Activated CD8-positive, alpha-beta memory T cell treated with anti-CD3 and anti-CD28 coated beads, Interleukin-2, amount 50 U/mL, for 1 hour (primary cell): ENCODE data around the gene CNGB1.

Source experiments
- DNase-seq: peaks from one replicate; pipeline ENCODE4 v3.0.0-alpha.2; 2020; ENCODE audit errors: extremely low read depth

The CNGB1 gene

DNA sequence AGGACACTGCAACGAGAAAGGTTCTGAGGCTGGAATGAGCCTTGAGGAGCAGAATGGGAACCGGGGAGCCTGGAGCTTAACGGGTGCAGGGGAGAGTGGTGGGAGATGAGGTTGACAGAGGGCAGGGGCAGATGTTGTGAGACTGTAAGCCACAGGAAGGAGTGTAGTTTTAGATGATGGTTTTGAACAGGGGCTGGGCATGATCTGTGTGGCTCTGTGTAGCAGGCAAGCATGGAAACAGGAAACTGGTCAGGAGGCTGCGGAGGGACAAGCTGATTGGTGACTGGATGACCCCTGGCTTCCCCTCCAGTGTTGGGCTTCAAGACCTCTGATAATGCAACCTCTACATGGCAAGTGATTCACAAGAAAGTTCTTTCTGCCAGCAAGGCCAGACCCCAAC, 1.4 kb upstream of the CNGB1 start:
- DNase-seq, result no peak

GRCh38 chr16:57971848-57972247, 920 bp upstream of the CNGB1 start:
- DNase-seq, result no peak

DNA sequence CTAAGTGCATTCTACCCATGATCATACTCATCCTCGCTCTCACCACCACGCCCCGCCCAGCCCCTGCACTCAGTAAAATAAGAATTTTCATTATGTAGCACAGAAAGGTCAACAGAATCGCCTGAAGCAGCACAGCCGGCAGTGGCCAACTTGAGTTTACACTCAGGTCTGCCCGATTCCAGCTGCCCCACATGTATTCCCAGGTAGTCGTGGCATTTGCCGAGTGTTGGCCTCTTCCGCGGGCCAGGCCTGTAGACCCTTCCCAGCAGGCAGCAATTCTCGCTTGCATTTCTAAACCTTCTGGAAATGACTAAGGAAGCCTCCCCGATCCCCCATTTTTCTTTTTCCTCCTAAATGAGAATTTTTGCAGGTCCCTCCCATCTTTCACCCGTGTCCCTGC, 609 bp downstream of the CNGB1 start:
- DNase-seq, result no peak

- no peak for DNase-seq
Observed at GRCh38 chr16:57969451-57970123, 1.3 kb downstream of the CNGB1 start.

GRCh38 chr16:57967916-57968315, 3.0 kb downstream of the CNGB1 start:
- DNase-seq, result no peak

- no peak for DNase-seq
Observed at GRCh38 chr16:57966986-57967385, 3.9 kb downstream of the CNGB1 start.

- no peak for DNase-seq
Observed at GRCh38 chr16:57966204-57966771, 4.6 kb downstream of the CNGB1 start.

DNA sequence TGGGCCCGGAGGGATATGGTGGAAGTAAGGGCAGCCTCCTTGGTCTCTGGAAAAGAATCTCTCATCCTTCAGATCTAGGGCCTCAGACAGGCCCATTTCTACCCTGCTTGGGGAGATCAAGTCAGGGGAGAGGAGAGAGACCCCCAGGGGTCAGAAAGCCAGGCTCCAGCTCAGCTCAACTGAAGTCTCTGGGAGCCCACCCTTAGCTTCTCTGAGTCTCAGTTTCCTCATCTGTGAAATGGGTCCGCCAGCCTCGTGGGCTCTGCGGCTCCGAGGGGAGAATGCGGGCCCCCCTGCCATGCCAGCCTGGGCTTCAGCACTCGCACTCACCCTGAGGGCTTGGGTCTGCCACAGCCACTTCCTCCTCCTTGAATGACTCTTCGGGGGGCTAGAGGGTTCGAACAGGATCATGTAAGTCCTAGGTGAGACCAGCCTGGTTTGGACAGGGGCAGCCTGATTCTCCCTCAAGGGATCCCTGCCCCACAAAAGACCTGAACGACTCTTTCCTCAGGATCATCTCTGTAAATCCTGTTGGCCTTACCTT, 6.7 kb downstream of the CNGB1 start:
- DNase-seq, result no peak

- DNase-seq, result no peak
Observed at GRCh38 chr16:57962756-57963155, 8.2 kb downstream of the CNGB1 start.

DNA sequence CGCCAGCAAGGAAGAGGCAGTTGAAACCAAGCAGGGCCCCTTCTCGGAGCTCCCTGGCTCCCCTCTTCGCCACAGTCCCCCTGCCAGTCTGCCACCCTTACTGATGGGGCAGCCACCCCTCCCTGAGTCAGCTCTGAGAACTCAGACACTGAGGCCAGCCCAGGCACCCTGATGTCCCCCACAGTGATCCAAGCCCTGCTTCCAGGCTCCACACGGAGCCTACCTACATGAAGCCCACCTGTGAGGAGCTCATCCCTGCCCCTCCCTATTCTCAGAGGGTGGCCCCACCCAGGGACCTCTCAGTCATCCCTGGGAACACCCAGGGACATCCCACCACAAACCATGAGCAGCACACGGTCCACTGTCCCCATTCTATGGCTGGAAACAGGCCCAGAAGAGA, 8.9 kb downstream of the CNGB1 start:
- DNase-seq, result no peak

DNA sequence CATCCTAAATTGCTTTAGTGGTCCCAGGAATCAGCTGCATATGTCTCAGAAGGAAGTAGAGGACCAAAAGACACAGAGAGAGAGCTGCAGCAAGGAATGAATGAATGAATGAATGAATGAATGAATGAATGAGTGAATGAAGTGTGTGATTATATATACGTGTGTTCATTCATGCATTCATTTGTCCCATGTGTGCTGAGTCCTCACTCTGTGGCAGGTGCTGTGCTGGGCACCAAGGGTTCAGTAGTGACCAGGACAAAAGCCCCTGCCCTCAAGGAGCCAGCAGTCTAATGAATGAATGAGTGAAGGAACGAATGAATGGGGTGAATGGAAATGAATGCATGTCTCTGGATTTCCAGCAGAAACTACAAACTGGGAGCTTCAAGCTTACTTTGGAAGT, 9.4 kb downstream of the CNGB1 start:
- DNase-seq, result no peak

- DNase-seq, result no peak
Observed at GRCh38 chr16:57960826-57961472, 10.0 kb downstream of the CNGB1 start.

DNA sequence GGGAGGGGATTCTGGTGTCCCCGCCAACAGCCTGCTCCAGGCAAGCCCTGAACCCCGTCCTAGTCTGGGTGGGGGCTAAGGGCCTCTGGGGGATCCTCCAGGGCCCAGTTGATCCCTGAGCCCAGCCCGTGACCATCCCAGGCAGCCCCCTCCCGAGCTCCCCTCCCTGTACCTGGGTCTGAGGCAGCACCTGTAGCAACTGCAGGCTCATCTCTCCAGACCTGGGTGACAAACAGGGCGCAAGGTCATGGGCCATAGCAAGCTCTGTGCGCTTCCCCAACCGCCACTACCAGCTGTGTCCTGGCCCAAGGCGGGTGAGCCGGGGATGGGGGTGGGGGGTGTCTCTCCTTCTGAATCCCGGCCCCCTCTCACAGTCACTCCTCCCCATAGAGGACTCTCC, 10.6 kb downstream of the CNGB1 start:
- no peak for DNase-seq

- DNase-seq, result no peak
Observed at GRCh38 chr16:57959804-57960203, 11.1 kb downstream of the CNGB1 start.

GRCh38 chr16:57959121-57959520, 11.8 kb downstream of the CNGB1 start:
- DNase-seq, result no peak

GRCh38 chr16:57958544-57958943, 12.4 kb downstream of the CNGB1 start:
- DNase-seq, result no peak

- DNase-seq, result no peak
Observed at GRCh38 chr16:57957673-57958392, 13.1 kb downstream of the CNGB1 start.

DNA sequence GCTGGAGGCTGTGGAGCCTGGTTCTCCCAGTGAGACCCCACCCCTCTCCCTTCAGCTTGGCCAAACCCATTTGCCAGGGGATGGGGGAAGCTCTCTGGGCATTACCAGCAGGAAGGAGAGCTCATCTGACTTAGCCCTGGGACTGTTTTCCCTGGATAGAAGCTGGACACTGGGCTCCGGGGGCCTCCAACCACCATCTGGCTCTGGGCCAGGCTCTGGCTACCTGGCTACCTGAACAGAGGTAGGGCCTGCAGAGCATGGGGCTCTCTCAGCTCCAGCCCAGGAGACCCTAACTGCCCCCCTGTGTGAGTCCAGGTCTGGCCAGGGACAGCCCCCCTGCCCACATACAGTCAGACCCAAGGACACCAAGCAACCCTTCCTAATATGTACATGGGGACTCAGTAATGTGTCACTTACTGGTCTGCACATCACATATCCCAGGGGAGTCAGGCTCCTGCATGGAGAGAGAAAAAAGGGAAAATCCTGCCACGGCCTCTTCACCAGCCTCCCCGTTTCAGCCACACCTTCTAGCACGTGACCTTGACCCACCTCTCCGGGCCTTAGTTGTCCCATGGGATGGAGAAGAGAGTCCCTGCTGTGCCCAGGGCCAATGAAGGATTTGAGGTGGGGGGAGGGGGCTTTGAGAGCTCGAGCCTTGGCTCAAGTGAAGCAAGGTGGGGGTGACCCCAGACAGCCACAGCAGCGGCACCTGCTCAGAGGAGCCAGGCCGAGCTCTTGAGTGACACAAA, 13.8 kb downstream of the CNGB1 start:
- no peak for DNase-seq

DNA sequence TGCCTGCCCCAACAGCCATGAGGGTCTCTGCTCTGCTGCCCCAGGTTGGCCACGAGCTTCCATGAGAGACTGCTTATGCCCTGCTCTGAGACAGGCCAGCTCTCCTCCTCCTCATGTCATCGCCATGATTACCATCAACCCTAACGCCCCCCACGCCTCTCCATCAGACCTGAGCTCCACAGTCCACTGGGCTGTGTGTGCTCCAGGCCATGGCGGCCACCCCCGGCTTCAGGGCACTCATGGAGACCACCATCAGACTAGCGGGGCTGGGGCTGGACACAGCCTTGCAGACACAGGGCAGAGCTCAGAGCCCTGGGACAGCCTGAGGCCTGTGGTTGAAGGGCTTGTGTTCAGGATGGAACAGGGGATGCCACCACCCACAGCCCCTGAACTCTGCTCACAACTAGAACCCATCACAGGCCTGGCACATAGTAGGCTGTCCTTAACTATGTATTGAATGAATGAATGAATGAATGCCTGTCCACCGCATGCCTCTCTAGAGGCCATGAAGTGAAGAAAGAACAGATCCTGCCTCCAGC, 14.6 kb downstream of the CNGB1 start:
- DNase-seq, result no peak

- DNase-seq, result no peak
Observed at GRCh38 chr16:57955572-57956188, 15.2 kb downstream of the CNGB1 start.

DNA sequence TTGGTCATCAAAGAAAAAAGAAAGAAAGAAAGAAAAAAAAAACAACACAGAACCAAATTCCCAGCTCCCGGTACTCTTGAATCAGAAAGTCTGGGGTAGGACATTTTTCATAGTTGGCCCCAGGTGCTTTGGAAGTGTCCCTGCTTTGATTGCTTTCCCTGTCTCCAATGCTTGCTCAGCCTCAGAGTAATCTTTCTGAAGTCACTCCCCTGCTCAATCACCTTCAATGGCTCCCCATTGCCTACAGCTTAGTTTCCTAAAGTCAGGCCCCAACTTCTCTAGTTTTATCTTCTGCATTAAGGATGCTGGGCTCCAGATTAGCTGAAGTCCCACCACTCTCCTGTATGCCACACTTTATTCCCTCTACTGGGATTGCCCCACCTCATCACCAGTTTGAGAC, 17.1 kb downstream of the CNGB1 start:
- no peak for DNase-seq
